B cell (primary cell): ENCODE data around the gene CDC40. TPM values are rescaled to one million over a fixed set of nuclear protein-coding genes. Genes with fewer than 3 reads are reported as not detected.

Source experiments
- ATAC-seq: fragments of 200-7000 bp; cut with Tn5 transposase; one replicate; pipeline ENCODE4 v1.10.0; 2021; ENCODE audit warnings: low read depth, mild to moderate bottlenecking, moderate number of reproducible peaks, moderate library complexity
- CTCF ChIA-PET: fragments of 350-600 bp; sonication (Branson Sonifier 250); formaldehyde crosslinking; loops from one replicate; lab custom pipeline; 2021; ENCODE audit warnings: antibody characterized with exemption, inconsistent platforms; lab: Charles Lee
- POLR2A ChIA-PET: fragments of 350-600 bp; sonication (Branson Sonifier 250); formaldehyde crosslinking; loops from one replicate; lab custom pipeline; 2021; ENCODE audit warnings: antibody characterized with exemption; lab: Charles Lee
- DNase-seq: peaks from one replicate; pipeline ENCODE4 v3.0.0; 2013
- H2AFZ ChIP-seq: 2 replicates; pipeline ENCODE4 v1.6.1; 2012; ENCODE audit warnings: mild to moderate bottlenecking, low read depth, low read length; ENCODE audit not compliant: insufficient read depth, poor library complexity, severe bottlenecking
- H3K27ac ChIP-seq, 2 donors: 1 replicate in 1 of 2; 2 replicates in 1 of 2; pipeline ENCODE4 v1.5.1; 2012 to 2013; ENCODE audit warnings: low read length in 2 of 2, mild to moderate bottlenecking in 2 of 2, moderate library complexity in 1 of 2
- H3K27me3 ChIP-seq, 4 experiments: fragments of 200-600 bp in 1 of 4; sonication (generic) in 1 of 4; replicated peaks in 1 of 4; 1 replicate in 2 of 4; 2 replicates in 2 of 4; pipeline versions ENCODE4 v1.6.1 to v1.7.0; 2013 to 2016; ENCODE audit warnings: low read length in 3 of 4, mild to moderate bottlenecking in 2 of 4, mixed read lengths in 1 of 4, moderate library complexity in 1 of 4; ENCODE audit not compliant: insufficient read depth in 4 of 4, control insufficient read depth in 3 of 4; ENCODE audit errors: control extremely low read depth in 1 of 4
- H3K36me3 ChIP-seq, 2 experiments: replicated peaks in 1 of 2; 1 replicate in 1 of 2; 2 replicates in 1 of 2; pipeline versions ENCODE4 v1.6.1 to v1.7.1; 2013; ENCODE audit warnings: low read length in 1 of 2; ENCODE audit not compliant: insufficient read depth in 2 of 2, control insufficient read depth in 1 of 2; ENCODE audit errors: control extremely low read depth in 1 of 2, extremely low read depth in 1 of 2
- H3K4me1 ChIP-seq, 2 donors: fragments of 200-600 bp in 1 of 2; sonication (generic) in 1 of 2; 1 replicate in 1 of 2; 2 replicates in 1 of 2; pipeline versions ENCODE4 v1.5.1 to v1.6.1; 2013 to 2017; ENCODE audit warnings: low read length in 2 of 2; ENCODE audit not compliant: control insufficient read depth in 2 of 2, insufficient read depth in 2 of 2
- H3K4me2 ChIP-seq: replicated peaks from 2 replicates; pipeline ENCODE3; 2012; ENCODE audit warnings: mild to moderate bottlenecking, low read depth, low read length; ENCODE audit not compliant: poor library complexity, severe bottlenecking
- H3K4me3 ChIP-seq, 5 experiments: fragments of 200-600 bp in 1 of 5; sonication (generic) in 1 of 5; 1 replicate in 3 of 5; 2 replicates in 2 of 5; pipeline versions ENCODE4 v1.5.1 to v1.7.0; 2011 to 2016; ENCODE audit warnings: low read length in 4 of 5, mild to moderate bottlenecking in 4 of 5, low read depth in 2 of 5, control low read depth in 1 of 5, moderate library complexity in 1 of 5; ENCODE audit not compliant: insufficient read depth in 1 of 5; ENCODE audit errors: control extremely low read depth in 1 of 5, extremely low read depth in 1 of 5
- H3K79me2 ChIP-seq: fragments of 200-600 bp; sonication (generic); one replicate; pipeline ENCODE4 v1.6.0; 2016; ENCODE audit warnings: low read length; ENCODE audit not compliant: control insufficient read depth, insufficient read depth
- H3K9ac ChIP-seq: fragments of 200-600 bp; sonication (generic); 2 replicates; pipeline ENCODE4 v1.6.1; 2017; ENCODE audit warnings: mild to moderate bottlenecking, low read length, moderate library complexity
- H3K9me3 ChIP-seq, 3 donors: one replicate each; pipeline versions ENCODE4 v1.6.1 to v1.7.1; 2013; ENCODE audit warnings: low read length in 2 of 3; ENCODE audit not compliant: control insufficient read depth in 2 of 3, insufficient read depth in 1 of 3; ENCODE audit errors: control extremely low read depth in 1 of 3
- H4K20me1 ChIP-seq: 2 replicates; pipeline ENCODE4 v1.6.0; 2012; ENCODE audit warnings: mild to moderate bottlenecking, low read length; ENCODE audit not compliant: insufficient read depth, control insufficient read depth, poor library complexity, severe bottlenecking
- H3K27ac Mint-ChIP-seq: one replicate; pipeline ENCODE4 v1.8.0; 2021; ENCODE audit warnings: mixed read lengths
- H3K27me3 Mint-ChIP-seq: one replicate; pipeline ENCODE4 v1.8.0; 2021; ENCODE audit warnings: mixed read lengths
- H3K4me1 Mint-ChIP-seq: one replicate; pipeline ENCODE4 v1.8.0; 2021; ENCODE audit warnings: mixed read lengths
- H3K4me3 Mint-ChIP-seq: one replicate; pipeline ENCODE4 v1.8.0; 2021; ENCODE audit warnings: mixed read lengths
- H3K9me3 Mint-ChIP-seq: one replicate; pipeline ENCODE4 v1.8.0; 2022; ENCODE audit warnings: mixed read lengths; ENCODE audit not compliant: insufficient read depth
- EZH2 ChIP-seq: IDR thresholded peaks from 2 replicates; pipeline ENCODE4 v1.6.1; 2012; ENCODE audit warnings: borderline replicate concordance, low read depth, mild to moderate bottlenecking, moderate library complexity, low read length; ENCODE audit not compliant: insufficient read depth, poor library complexity, severe bottlenecking
- WGBS: methylation state at CpG from one replicate; pipeline ENCODE4 v1.1.5; 2013; ENCODE audit warnings: missing lambda C conversion rate; ENCODE audit not compliant: insufficient coverage; 5-methylcytosine and 5-hydroxymethylcytosine counted together
- intact Hi-C: fragments of 100-400 bp; cut with micrococcal nuclease; formaldehyde crosslinking; loops from one replicate; pipeline ENCODE4 v1.10.0; 2022
- polyA plus RNA-seq: library from polyadenylated mRNA; depleted of rRNA; stranded (reverse); fragments of >200 nt; gene quantifications from 2 replicates; pipeline ENCODE4 v1.2.3, GENCODE V29; 2012
- total RNA-seq, 2 donors: library from RNA; stranded (reverse); fragments of 120-200 nt in 1 of 2; gene quantifications; 1 replicate in 1 of 2; 2 replicates in 1 of 2; pipeline versions ENCODE4 v1.2.3 to v1.2.4, GENCODE V29; 2013 to 2022
- TF ChIP-seq, protein P1 (sequence below): fragments of 200-600 bp; IDR thresholded peaks from one replicate; pipeline ENCODE4 v1.8.0; 2022; ENCODE audit warnings: antibody characterized with exemption, mild to moderate bottlenecking

Gene CDC40
- total and polyA plus RNA-seq, 2 donors (not counting 1 experiment from before 2014, with no cell fraction given), result 12.7 to 52.4 TPM

DNA sequence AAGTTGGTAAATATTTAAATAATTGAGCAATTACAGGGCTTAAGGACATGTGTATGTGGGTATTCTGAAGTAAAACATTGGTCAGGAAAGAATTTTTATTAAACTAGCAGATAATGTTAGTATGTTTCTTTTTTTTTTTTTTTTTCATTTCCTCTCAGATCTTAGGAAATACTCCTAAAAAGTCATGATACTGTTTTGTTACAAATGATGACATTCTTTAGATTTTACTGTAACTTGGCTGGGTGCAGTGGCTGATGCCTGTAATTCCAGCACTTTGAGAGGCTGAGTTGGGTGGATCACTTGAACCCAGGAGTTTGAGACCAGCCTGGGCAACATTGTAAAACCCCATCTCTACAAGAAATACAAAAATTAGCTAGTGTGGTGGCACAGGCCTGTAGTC is 41.5 kb downstream of the CDC40 start:
- no peak overlapping the region for H3K27ac Mint-ChIP-seq

DNA sequence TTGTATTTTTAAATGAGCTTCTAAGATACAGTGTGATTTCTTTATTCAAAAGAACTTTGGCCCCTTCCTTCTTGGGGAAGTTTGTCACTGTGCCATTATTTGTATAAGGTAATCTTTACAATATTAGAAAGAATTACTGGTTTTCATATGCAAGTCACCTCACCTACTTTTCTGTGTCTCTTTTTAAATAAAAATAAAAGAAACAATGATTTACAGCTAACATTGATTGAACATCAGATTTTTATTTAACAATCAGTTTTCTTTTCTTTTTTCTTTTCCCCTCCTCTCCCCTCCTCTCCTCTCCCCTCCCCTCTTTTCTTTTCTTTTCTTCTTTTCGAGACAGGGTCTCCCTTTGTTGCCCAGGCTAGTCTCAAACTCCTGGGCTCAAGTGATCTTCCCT is 46.0 kb downstream of the CDC40 start:
- Histone ChIP-seq H3K4me1 (no peaks in the 10 kb centered on the region), H3K4me2 (no peak overlapping the region), H3K9ac (no peak overlapping the region), H3K9me3 (no peaks in the 10 kb centered on the region), H3K79me2 (peaks cover 6% of the 10 kb centered on the region), H4K20me1 (no peaks in the 10 kb centered on the region), H3K36me3 (peaks cover 21 to 50% of the 10 kb centered on the region in 2 experiments), H3K4me3 (no peak overlapping the region), H3K27ac (no peak overlapping the region), H3K27me3 (no peaks in the 10 kb centered on the region), H2AFZ (no peak overlapping the region)
- no peak for DNase-seq
- Mint-ChIP-seq H3K4me1 (no peaks in the 10 kb centered on the region), H3K27ac (no peak overlapping the region), H3K9me3 (no peaks in the 10 kb centered on the region), H3K4me3 (no peak overlapping the region), H3K27me3 (no peaks in the 10 kb centered on the region)
- CTCF ChIA-PET, result no interaction called here
- POLR2A ChIA-PET, result no interaction called here
- no peak for TF ChIP-seq EZH2
- TF ChIP-seq, protein P1, sequence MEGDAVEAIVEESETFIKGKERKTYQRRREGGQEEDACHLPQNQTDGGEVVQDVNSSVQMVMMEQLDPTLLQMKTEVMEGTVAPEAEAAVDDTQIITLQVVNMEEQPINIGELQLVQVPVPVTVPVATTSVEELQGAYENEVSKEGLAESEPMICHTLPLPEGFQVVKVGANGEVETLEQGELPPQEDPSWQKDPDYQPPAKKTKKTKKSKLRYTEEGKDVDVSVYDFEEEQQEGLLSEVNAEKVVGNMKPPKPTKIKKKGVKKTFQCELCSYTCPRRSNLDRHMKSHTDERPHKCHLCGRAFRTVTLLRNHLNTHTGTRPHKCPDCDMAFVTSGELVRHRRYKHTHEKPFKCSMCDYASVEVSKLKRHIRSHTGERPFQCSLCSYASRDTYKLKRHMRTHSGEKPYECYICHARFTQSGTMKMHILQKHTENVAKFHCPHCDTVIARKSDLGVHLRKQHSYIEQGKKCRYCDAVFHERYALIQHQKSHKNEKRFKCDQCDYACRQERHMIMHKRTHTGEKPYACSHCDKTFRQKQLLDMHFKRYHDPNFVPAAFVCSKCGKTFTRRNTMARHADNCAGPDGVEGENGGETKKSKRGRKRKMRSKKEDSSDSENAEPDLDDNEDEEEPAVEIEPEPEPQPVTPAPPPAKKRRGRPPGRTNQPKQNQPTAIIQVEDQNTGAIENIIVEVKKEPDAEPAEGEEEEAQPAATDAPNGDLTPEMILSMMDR, result no peak
- no peak for ATAC-seq
- intact Hi-C loops, result no loop called here
- 100% methylated on average over 1 of the region's 1 CpG for WGBS

More for the DNA sequence above, 41.5 kb downstream of the CDC40 start:
- Histone ChIP-seq H3K79me2 (peaks cover 6% of the 10 kb centered on the region), H3K4me3 (no peak overlapping the region), H2AFZ (no peak overlapping the region), H3K4me2 (no peak overlapping the region), H3K36me3 (peaks cover 17 to 68% of the 10 kb centered on the region in 2 experiments), H3K9me3 (no peaks in the 10 kb centered on the region), H3K27me3 (no peaks in the 10 kb centered on the region), H3K9ac (no peak overlapping the region), H3K27ac (no peak overlapping the region), H3K4me1 (no peaks in the 10 kb centered on the region), H4K20me1 (no peaks in the 10 kb centered on the region)
- no peak for ATAC-seq
- H3K4me1 Mint-ChIP-seq, result no peaks in the 10 kb centered on the region
- POLR2A ChIA-PET, result no interaction called here
- H3K9me3 Mint-ChIP-seq, result no peaks in the 10 kb centered on the region
- no peaks in the 10 kb centered on the region for H3K27me3 Mint-ChIP-seq
- intact Hi-C loops, result no loop called here
- TF ChIP-seq, protein P1, result no peak
- no peak for TF ChIP-seq EZH2
- H3K4me3 Mint-ChIP-seq, result no peak overlapping the region
- CTCF ChIA-PET, result no interaction called here
- DNase-seq, result no peak
